Measurements from ENCODE around the gene TEX19. TPM values are rescaled to one million over a fixed set of nuclear protein-coding genes. Genes with fewer than 3 reads are reported as not detected.
"Not testable (repeated sequence)": the region's sequence is repeated elsewhere in the genome, so short reads cannot be mapped to it uniquely, and the experiment has no call there.

Gene TEX19
- total RNA-seq, 1 experiment from 2014 or later: 0.24 TPM

- intact Hi-C loops (cut with micrococcal nuclease; ENCODE audit: unreplicated experiment): no loop called here
- TF ChIP-seq CTCF (conservative IDR thresholded peaks at IDR 0.05): no peak
- TF ChIP-seq EZH2 (IDR thresholded peaks at IDR 0.05; ENCODE audit: low read depth): no peak
- H3K36me3 ChIP-seq (ENCODE audit: low read depth): no peaks in the 10 kb centered on the region
- H3K4me3 ChIP-seq: no peak overlapping the region
- no peak overlapping the region for H3K27ac ChIP-seq
- BruUV-seq (replicated peaks): no TSS peak
- ChIA-PET POLR2A (ENCODE audit: unreplicated experiment) (no interaction called here), CTCF (no interaction called here)
- no peak for DNase-seq
- H3K9me2 ChIP-seq (ENCODE audit: insufficient read depth): no peaks in the 10 kb centered on the region
- peaks cover 3% of the 10 kb centered on the region; the same call in 1 of the 2 replicates for H3K27me3 ChIP-seq (ENCODE audit: insufficient read depth, low read depth)
- no peaks in the 10 kb centered on the region for H3F3A ChIP-seq (ENCODE audit: insufficient read depth, low read depth)
- H4K20me1 ChIP-seq (ENCODE audit: insufficient read depth): no peaks in the 10 kb centered on the region
- no peaks in the 10 kb centered on the region for H3K79me2 ChIP-seq (ENCODE audit: low read depth)
- no peak overlapping the region for H3K4me2 ChIP-seq
- H3K9me3 ChIP-seq (ENCODE audit: insufficient read depth, low read depth): no peaks in the 10 kb centered on the region
- no peak overlapping the region for H2AFZ ChIP-seq
- no peaks in the 10 kb centered on the region for H3K4me1 ChIP-seq (replicated peaks; ENCODE audit: insufficient read depth)
Observed at GRCh38 chr17:82374626-82375331, 15.7 kb downstream of the TEX19 start.

- no peaks in the 10 kb centered on the region for H3K79me2 ChIP-seq (ENCODE audit: low read depth)
- no peak overlapping the region for H2AFZ ChIP-seq
- ChIA-PET POLR2A (ENCODE audit: unreplicated experiment) (interaction anchor here (0.6 kb wide), 1 partner anchor 9 kb away, joined by 6 read pairs; no protein-coding TSS in a partner anchor), CTCF (no interaction called here)
- no peaks in the 10 kb centered on the region for H4K20me1 ChIP-seq (ENCODE audit: insufficient read depth)
- H3K4me2 ChIP-seq: no peak overlapping the region
- H3K36me3 ChIP-seq (ENCODE audit: low read depth): no peaks in the 10 kb centered on the region
- H3K27me3 ChIP-seq (ENCODE audit: insufficient read depth, low read depth): peaks cover 3% of the 10 kb centered on the region; the same call in 1 of the 2 replicates
- no peak overlapping the region for H3K4me3 ChIP-seq
- no peak for DNase-seq
- BruUV-seq (replicated peaks): no TSS peak
- no peaks in the 10 kb centered on the region for H3K4me1 ChIP-seq (replicated peaks; ENCODE audit: insufficient read depth)
- H3K9me2 ChIP-seq (ENCODE audit: insufficient read depth): no peaks in the 10 kb centered on the region
- H3K9me3 ChIP-seq (ENCODE audit: insufficient read depth, low read depth): no peaks in the 10 kb centered on the region
- no peak for TF ChIP-seq EZH2 (IDR thresholded peaks at IDR 0.05; ENCODE audit: low read depth)
- no peak for TF ChIP-seq CTCF (conservative IDR thresholded peaks at IDR 0.05)
- intact Hi-C loops (cut with micrococcal nuclease; ENCODE audit: unreplicated experiment): no loop called here
- no peaks in the 10 kb centered on the region for H3F3A ChIP-seq (ENCODE audit: insufficient read depth, low read depth)
- no peak overlapping the region for H3K27ac ChIP-seq
Observed at GRCh38 chr17:82375359-82376041, 16.5 kb downstream of the TEX19 start.

GRCh38 chr17:82376042-82376730 lies 17.1 kb downstream of the TEX19 start:
- Histone ChIP-seq H3K4me2 (no peak overlapping the region), H3K27ac (no peak overlapping the region), H2AFZ (no peak overlapping the region), H3K27me3 (ENCODE audit: insufficient read depth, low read depth) (peaks cover 3% of the 10 kb centered on the region; the same call in 1 of the 2 replicates), H3K9me3 (ENCODE audit: insufficient read depth, low read depth) (no peaks in the 10 kb centered on the region), H3K79me2 (ENCODE audit: low read depth) (no peaks in the 10 kb centered on the region), H3K36me3 (ENCODE audit: low read depth) (no peaks in the 10 kb centered on the region), H3K4me1 (replicated peaks; ENCODE audit: insufficient read depth) (no peaks in the 10 kb centered on the region), H3F3A (ENCODE audit: insufficient read depth, low read depth) (no peaks in the 10 kb centered on the region), H3K4me3 (no peak overlapping the region), H4K20me1 (ENCODE audit: insufficient read depth) (no peaks in the 10 kb centered on the region), H3K9me2 (ENCODE audit: insufficient read depth) (no peaks in the 10 kb centered on the region)
- ChIA-PET POLR2A (ENCODE audit: unreplicated experiment) (interaction anchor here (0.6 kb wide), 1 partner anchor 8 kb away, joined by 6 read pairs; no protein-coding TSS in a partner anchor), CTCF (no interaction called here)
- no peak for TF ChIP-seq EZH2 (IDR thresholded peaks at IDR 0.05; ENCODE audit: low read depth)
- no peak for TF ChIP-seq CTCF (conservative IDR thresholded peaks at IDR 0.05)
- no peak for DNase-seq
- BruUV-seq (replicated peaks): no TSS peak
- intact Hi-C loops (cut with micrococcal nuclease; ENCODE audit: unreplicated experiment): no loop called here

- BruUV-seq (replicated peaks); H3K36me3 ChIP-seq (ENCODE audit: low read depth); CTCF ChIA-PET: not testable (repeated sequence)
Observed at GRCh38 chr17:82377294-82377693, 18.2 kb downstream of the TEX19 start.

More at GRCh38 chr17:82377294-82377693, 18.2 kb downstream of the TEX19 start:
- intact Hi-C loops (cut with micrococcal nuclease; ENCODE audit: unreplicated experiment); H2AFZ ChIP-seq; H3K9me2 ChIP-seq (ENCODE audit: insufficient read depth); H4K20me1 ChIP-seq (ENCODE audit: insufficient read depth); H3K4me1 ChIP-seq (replicated peaks; ENCODE audit: insufficient read depth); H3K27ac ChIP-seq; H3K4me2 ChIP-seq; POLR2A ChIA-PET (ENCODE audit: unreplicated experiment); H3K9me3 ChIP-seq (ENCODE audit: insufficient read depth, low read depth); H3F3A ChIP-seq (ENCODE audit: insufficient read depth, low read depth); H3K4me3 ChIP-seq; H3K79me2 ChIP-seq (ENCODE audit: low read depth); DNase-seq; H3K27me3 ChIP-seq (ENCODE audit: insufficient read depth, low read depth): not testable (repeated sequence)
